Tibial nerve (tissue), 4 donors: ENCODE measurements around the gene S100PBP. TPM values are rescaled to one million over a fixed set of nuclear protein-coding genes. Genes with fewer than 3 reads are reported as not detected.

Source experiments
- DNase-seq, 2 donors: peaks; one replicate each; pipeline ENCODE4 v3.0.0-alpha.2; 2019; ENCODE audit warnings: low spot score in 2 of 2
- H3K27ac ChIP-seq, 4 donors: fragments of 200-600 bp; sonication (generic) in 3 of 4; one replicate each; pipeline ENCODE4 v1.5.1; 2017 to 2019; ENCODE audit warnings: mild to moderate bottlenecking in 1 of 4
- H3K27me3 ChIP-seq, 2 donors: fragments of 200-600 bp; sonication (generic) in 1 of 2; one replicate each; pipeline versions ENCODE4 v1.5.1 to v1.6.0; 2017 to 2019
- H3K36me3 ChIP-seq, 3 donors: fragments of 200-600 bp; sonication (generic); one replicate each; pipeline ENCODE4 v1.5.1; 2018 to 2019
- H3K4me1 ChIP-seq, 4 donors: fragments of 200-600 bp; sonication (generic) in 3 of 4; one replicate each; pipeline ENCODE4 v1.5.1; 2017 to 2019
- H3K4me3 ChIP-seq, 4 donors: fragments of 200-600 bp; sonication (generic) in 3 of 4; one replicate each; pipeline ENCODE4 v1.5.1; 2017 to 2019; ENCODE audit warnings: mild to moderate bottlenecking in 1 of 4, moderate library complexity in 1 of 4
- H3K9me3 ChIP-seq, 4 donors: fragments of 200-600 bp; sonication (generic) in 3 of 4; one replicate each; pipeline ENCODE4 v1.5.1; 2017 to 2019
- EP300 ChIP-seq, 2 donors: sonication (generic); formaldehyde crosslinking; IDR thresholded peaks; one replicate each; pipeline ENCODE4 v1.6.1; 2017; ENCODE audit warnings: antibody characterized with exemption in 2 of 2, mild to moderate bottlenecking in 1 of 2
- POLR2A ChIP-seq, 2 donors: fragments of 450-650 bp; IDR thresholded peaks; one replicate each; pipeline ENCODE4 v1.6.1; 2017; ENCODE audit warnings: antibody characterized with exemption in 2 of 2, mild to moderate bottlenecking in 2 of 2, moderate library complexity in 2 of 2
- WGBS, 2 donors: methylation state at CpG; one replicate each; pipeline ENCODE4 v1.1.5; 2018; 5-methylcytosine and 5-hydroxymethylcytosine counted together
- total RNA-seq, 4 donors: library from RNA; depleted of rRNA; stranded (reverse); fragments of >200 nt; gene quantifications; one replicate each; pipeline ENCODE4 v1.1.0, GENCODE V29; 2016
- TF ChIP-seq, protein P1 (sequence below), 5 experiments: fragments of 200-600 bp in 3 of 5; fragments of 450-650 bp in 2 of 5; sonication (generic) in 3 of 5; IDR thresholded peaks; one replicate each; pipeline ENCODE4 v1.5.1; 2016 to 2019; ENCODE audit warnings: antibody characterized with exemption in 5 of 5, mild to moderate bottlenecking in 3 of 5, moderate library complexity in 2 of 5

S100PBP gene
- total RNA-seq, 4 donors from 2014 or later: 24.0 to 55.5 (median 33.4) TPM

GRCh38 chr1:32871364-32872191 is 54.1 kb downstream of the S100PBP start:
- Histone ChIP-seq H3K27ac (no peak overlapping the region), H3K4me3 (peak overlapping the region in 3 of 4 donors; percentile 14 to 52 (median 24)), H3K9me3 (no peaks in the 10 kb centered on the region), H3K4me1 (peaks cover 0 to 29% (median 9%) of the 10 kb centered on the region in 4 donors), H3K36me3 (peaks cover 0 to 24% (median 0%) of the 10 kb centered on the region in 3 donors), H3K27me3 (peaks cover 0 to 28% of the 10 kb centered on the region in 2 donors)
- TF ChIP-seq, protein P1, sequence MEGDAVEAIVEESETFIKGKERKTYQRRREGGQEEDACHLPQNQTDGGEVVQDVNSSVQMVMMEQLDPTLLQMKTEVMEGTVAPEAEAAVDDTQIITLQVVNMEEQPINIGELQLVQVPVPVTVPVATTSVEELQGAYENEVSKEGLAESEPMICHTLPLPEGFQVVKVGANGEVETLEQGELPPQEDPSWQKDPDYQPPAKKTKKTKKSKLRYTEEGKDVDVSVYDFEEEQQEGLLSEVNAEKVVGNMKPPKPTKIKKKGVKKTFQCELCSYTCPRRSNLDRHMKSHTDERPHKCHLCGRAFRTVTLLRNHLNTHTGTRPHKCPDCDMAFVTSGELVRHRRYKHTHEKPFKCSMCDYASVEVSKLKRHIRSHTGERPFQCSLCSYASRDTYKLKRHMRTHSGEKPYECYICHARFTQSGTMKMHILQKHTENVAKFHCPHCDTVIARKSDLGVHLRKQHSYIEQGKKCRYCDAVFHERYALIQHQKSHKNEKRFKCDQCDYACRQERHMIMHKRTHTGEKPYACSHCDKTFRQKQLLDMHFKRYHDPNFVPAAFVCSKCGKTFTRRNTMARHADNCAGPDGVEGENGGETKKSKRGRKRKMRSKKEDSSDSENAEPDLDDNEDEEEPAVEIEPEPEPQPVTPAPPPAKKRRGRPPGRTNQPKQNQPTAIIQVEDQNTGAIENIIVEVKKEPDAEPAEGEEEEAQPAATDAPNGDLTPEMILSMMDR (IDR thresholded peaks at IDR 0.05): no peak
- TF ChIP-seq EP300 (IDR thresholded peaks at IDR 0.05): no peak
- TF ChIP-seq POLR2A (IDR thresholded peaks at IDR 0.05): no peak
- WGBS, 2 donors: 38% methylated on average over 13 of the region's 13 CpGs
- no peak for DNase-seq

DNA sequence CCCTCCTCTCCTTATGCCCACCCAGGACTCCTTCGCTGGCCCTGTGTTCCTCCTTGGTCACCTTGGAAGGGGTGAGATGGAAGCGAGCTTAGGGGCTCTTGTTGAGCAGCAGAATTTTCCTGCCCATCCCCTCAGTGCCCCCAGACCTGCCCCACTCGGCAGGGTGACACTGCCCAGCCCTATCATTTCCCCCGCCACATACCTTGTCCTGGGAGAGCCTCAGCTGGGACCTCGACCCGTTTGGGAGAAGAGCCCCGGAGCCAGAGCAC is 54.7 kb downstream of the S100PBP start:
- TF ChIP-seq, protein P1 (IDR thresholded peaks at IDR 0.05): no peak
- no peak for TF ChIP-seq EP300 (IDR thresholded peaks at IDR 0.05)
- no peak for TF ChIP-seq POLR2A (IDR thresholded peaks at IDR 0.05)
- peak overlapping the region in 1 of 4 donors; percentile 23 for H3K4me3 ChIP-seq
- peaks cover 0 to 31% (median 9%) of the 10 kb centered on the region in 4 donors for H3K4me1 ChIP-seq
- WGBS, 2 donors: 46 to 50% methylated on average over 7 of the region's 7 CpGs
- no peak for DNase-seq
- peaks cover 0 to 33% of the 10 kb centered on the region in 2 donors for H3K27me3 ChIP-seq
- peaks cover 0 to 19% (median 0%) of the 10 kb centered on the region in 3 donors for H3K36me3 ChIP-seq
- H3K9me3 ChIP-seq: no peaks in the 10 kb centered on the region
- no peak overlapping the region for H3K27ac ChIP-seq

DNA sequence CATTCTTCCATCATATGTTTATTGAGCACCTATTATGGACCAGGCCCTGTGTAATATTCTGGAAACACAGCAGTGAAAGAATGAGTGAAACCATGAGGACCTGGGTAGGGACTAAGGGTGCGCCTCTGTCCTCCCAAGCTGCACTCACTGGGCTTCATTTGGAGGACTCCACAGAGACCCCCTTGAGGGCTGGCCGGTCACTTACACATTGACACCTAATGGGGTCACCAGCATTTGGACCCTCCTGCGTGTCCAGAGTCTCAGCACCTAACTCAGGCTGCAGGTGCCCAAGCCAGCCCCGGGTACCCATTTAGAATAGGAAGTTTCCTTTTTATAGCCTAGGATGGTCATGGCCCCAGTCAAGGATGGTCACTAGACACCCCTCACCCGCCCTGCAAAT is 56.0 kb downstream of the S100PBP start:
- peaks cover 0 to 31% (median 9%) of the 10 kb centered on the region in 4 donors for H3K4me1 ChIP-seq
- 79 to 86% methylated on average over 5 of the region's 5 CpGs for WGBS, 2 donors

GRCh38 chr1:32874860-32875752 is 57.7 kb downstream of the S100PBP start:
- no peak for DNase-seq
- no peak for TF ChIP-seq POLR2A (IDR thresholded peaks at IDR 0.05)
- TF ChIP-seq, protein P1 (IDR thresholded peaks at IDR 0.05): no peak
- TF ChIP-seq EP300 (IDR thresholded peaks at IDR 0.05): no peak
- no peaks in the 10 kb centered on the region for H3K36me3 ChIP-seq
- peaks cover 0 to 39% of the 10 kb centered on the region in 2 donors for H3K27me3 ChIP-seq
- H3K4me1 ChIP-seq: peaks cover 0 to 28% (median 7%) of the 10 kb centered on the region in 4 donors
- no peak overlapping the region for H3K4me3 ChIP-seq
- no peak overlapping the region for H3K27ac ChIP-seq
- WGBS, 2 donors: 59 to 63% methylated on average over 5 of the region's 5 CpGs
- H3K9me3 ChIP-seq: no peaks in the 10 kb centered on the region

More for the DNA sequence above, 56.0 kb downstream of the S100PBP start:
- Histone ChIP-seq H3K4me3 (no peak overlapping the region), H3K27me3 (peaks cover 0 to 40% of the 10 kb centered on the region in 2 donors), H3K36me3 (peaks cover 0 to 7% (median 0%) of the 10 kb centered on the region in 3 donors), H3K9me3 (no peaks in the 10 kb centered on the region), H3K27ac (no peak overlapping the region)
- TF ChIP-seq EP300 (IDR thresholded peaks at IDR 0.05) (no peak), POLR2A (IDR thresholded peaks at IDR 0.05) (no peak)
- TF ChIP-seq, protein P1 (IDR thresholded peaks at IDR 0.05): no peak
- DNase-seq: no peak
